H1 (cell line): ENCODE data around the gene ADAMTS4. TPM values are rescaled to one million over a fixed set of nuclear protein-coding genes. Genes with fewer than 3 reads are reported as not detected.

ENCODE experiments used
- CTCF ChIA-PET: fragments of 300-600 bp; sonication (Branson Sonifier 250); formaldehyde crosslinking; loops from one replicate; lab custom pipeline; 2021; ENCODE audit not compliant: partially characterized antibody; lab: Charles Lee
- POLR2A ChIA-PET: fragments of 300-600 bp; sonication (Branson Sonifier 250); formaldehyde crosslinking; loops from one replicate; lab custom pipeline; 2021; ENCODE audit warnings: inconsistent platforms; ENCODE audit not compliant: partially characterized antibody; lab: Charles Lee
- DNase-seq, 2 experiments: peaks; one replicate each; pipeline versions ENCODE4 v3.0.0 to v3.0.0-alpha.2; 2010 to 2022; ENCODE audit warnings: low spot score in 2 of 2, low read depth in 1 of 2, mixed read lengths in 1 of 2
- FAIRE-seq: peaks from 2 replicates; lab custom pipeline; 2011; peaks lifted over from hg19 to GRCh38; lab: Jason Lieb, UNC
- H2AFZ ChIP-seq: 2 replicates; pipeline ENCODE4 v1.8.1; 2012; ENCODE audit warnings: low read length, inconsistent platforms
- H2AK5ac ChIP-seq: 2 replicates; pipeline ENCODE4 v1.6.1; 2013; ENCODE audit warnings: low read depth, low read length
- H2BK120ac ChIP-seq: replicated peaks from 2 replicates; pipeline ENCODE3; 2013; ENCODE audit warnings: low read depth, low read length, inconsistent platforms
- H2BK12ac ChIP-seq: 2 replicates; pipeline ENCODE4 v1.6.1; 2013; ENCODE audit warnings: low read depth, low read length
- H2BK15ac ChIP-seq: 2 replicates; pipeline ENCODE4 v1.6.1; 2013; ENCODE audit warnings: low read length
- H2BK20ac ChIP-seq: 2 replicates; pipeline ENCODE4 v1.6.1; 2013; ENCODE audit warnings: low read length
- H2BK5ac ChIP-seq: 2 replicates; pipeline ENCODE4 v1.6.1; 2013; ENCODE audit warnings: low read depth, low read length
- H3K14ac ChIP-seq: 2 replicates; pipeline ENCODE4 v1.6.1; 2013; ENCODE audit warnings: inconsistent platforms; ENCODE audit not compliant: insufficient read length
- H3K18ac ChIP-seq: 2 replicates; pipeline ENCODE4 v1.6.1; 2013; ENCODE audit warnings: low read length; ENCODE audit errors: extremely low read depth
- H3K23ac ChIP-seq: 2 replicates; pipeline ENCODE4 v1.6.1; 2013; ENCODE audit warnings: inconsistent platforms; ENCODE audit not compliant: insufficient read length
- H3K23me2 ChIP-seq: 2 replicates; pipeline ENCODE4 v1.6.1; 2013; ENCODE audit warnings: low read depth, low read length
- H3K27ac ChIP-seq: 2 replicates; pipeline ENCODE4 v1.6.1; 2011; ENCODE audit warnings: low read depth, low read length, inconsistent platforms
- H3K27me3 ChIP-seq, 4 experiments: replicated peaks in 1 of 4; 1 replicate in 1 of 4; 2 replicates in 3 of 4; pipeline versions ENCODE4 v1.6.1 to v1.8.1; 2011 to 2013; ENCODE audit warnings: low read length in 3 of 4, mild to moderate bottlenecking in 3 of 4, inconsistent platforms in 2 of 4, mixed read lengths in 2 of 4, moderate library complexity in 1 of 4; ENCODE audit not compliant: control insufficient read depth in 3 of 4, insufficient read depth in 3 of 4; ENCODE audit errors: extremely low read depth in 1 of 4
- H3K36me3 ChIP-seq, 4 experiments: 2 replicates each; pipeline versions ENCODE4 v1.6.1 to v1.8.1; 2011 to 2013; ENCODE audit warnings: mild to moderate bottlenecking in 4 of 4, low read length in 3 of 4, moderate library complexity in 2 of 4, control low read depth in 1 of 4, inconsistent platforms in 1 of 4; ENCODE audit not compliant: insufficient read depth in 4 of 4, control insufficient read depth in 2 of 4
- H3K4ac ChIP-seq: replicated peaks from 2 replicates; pipeline ENCODE3; 2013; ENCODE audit warnings: low read length, low read depth, mixed read lengths, inconsistent platforms; ENCODE audit not compliant: insufficient read length
- H3K4me1 ChIP-seq, 4 experiments: replicated peaks in 1 of 4; 1 replicate in 1 of 4; 2 replicates in 3 of 4; pipeline versions ENCODE4 v1.6.1 to v1.8.1; 2011 to 2013; ENCODE audit warnings: low read length in 3 of 4, inconsistent platforms in 2 of 4, mixed read lengths in 1 of 4; ENCODE audit not compliant: insufficient read depth in 4 of 4, control insufficient read depth in 3 of 4
- H3K4me2 ChIP-seq, 2 experiments: 2 replicates each; pipeline versions ENCODE4 v1.6.1 to v1.8.1; 2011 to 2013; ENCODE audit warnings: low read depth in 2 of 2, low read length in 2 of 2, control low read depth in 1 of 2, inconsistent platforms in 1 of 2, mild to moderate bottlenecking in 1 of 2; ENCODE audit not compliant: insufficient read depth in 1 of 2
- H3K4me3 ChIP-seq, 4 experiments: fragments of 200-600, 300-600 bp in 1 of 4; sonication (generic), shearing (Covaris generic), sonication (Bioruptor Twin) in 1 of 4; 2 replicates each; pipeline versions ENCODE4 v1.5.1 to v1.8.1; 2011 to 2016; ENCODE audit warnings: low read length in 4 of 4, low read depth in 3 of 4, control low read depth in 2 of 4, inconsistent platforms in 2 of 4, mild to moderate bottlenecking in 2 of 4, mixed read lengths in 1 of 4, moderate library complexity in 1 of 4; ENCODE audit not compliant: insufficient read depth in 2 of 4; ENCODE audit errors: extremely low read depth in 1 of 4
- H3K56ac ChIP-seq: replicated peaks from 2 replicates; pipeline ENCODE3; 2013; ENCODE audit warnings: low read depth, mild to moderate bottlenecking, mixed read lengths, low read length, inconsistent platforms; ENCODE audit not compliant: insufficient read length
- H3K79me1 ChIP-seq: 2 replicates; pipeline ENCODE4 v1.6.1; 2013; ENCODE audit warnings: low read depth, low read length, control low read depth
- H3K79me2 ChIP-seq, 2 experiments: 2 replicates each; pipeline versions ENCODE4 v1.6.1 to v1.8.1; 2012 to 2013; ENCODE audit warnings: low read length in 2 of 2, mild to moderate bottlenecking in 2 of 2, inconsistent platforms in 1 of 2; ENCODE audit not compliant: insufficient read depth in 2 of 2, control insufficient read depth in 1 of 2
- H3K9ac ChIP-seq, 4 experiments: replicated peaks in 1 of 4; 1 replicate in 1 of 4; 2 replicates in 3 of 4; pipeline versions ENCODE4 v1.6.1 to v1.8.1; 2011 to 2013; ENCODE audit warnings: low read depth in 3 of 4, low read length in 3 of 4, control low read depth in 2 of 4, mild to moderate bottlenecking in 2 of 4, moderate library complexity in 2 of 4, inconsistent platforms in 1 of 4; ENCODE audit errors: extremely low read depth in 1 of 4
- H3K9me3 ChIP-seq, 2 experiments: 2 replicates each; pipeline versions ENCODE4 v1.6.1 to v1.8.1; 2012 to 2013; ENCODE audit warnings: mild to moderate bottlenecking in 2 of 2, moderate library complexity in 2 of 2, control low read depth in 1 of 2, inconsistent platforms in 1 of 2, low read depth in 1 of 2, low read length in 1 of 2, mixed read lengths in 1 of 2; ENCODE audit not compliant: insufficient read depth in 2 of 2
- H4K20me1 ChIP-seq, 2 experiments: replicated peaks in 1 of 2; 2 replicates each; pipeline versions ENCODE3 to v1.8.1; 2011 to 2013; ENCODE audit warnings: inconsistent platforms in 2 of 2, low read length in 2 of 2, mild to moderate bottlenecking in 1 of 2; ENCODE audit not compliant: insufficient read depth in 2 of 2, control insufficient read depth in 1 of 2
- H4K5ac ChIP-seq: 2 replicates; pipeline ENCODE4 v1.6.1; 2013; ENCODE audit warnings: low read length, low read depth, mixed read lengths, inconsistent platforms; ENCODE audit not compliant: insufficient read length
- H4K8ac ChIP-seq: 2 replicates; pipeline ENCODE4 v1.8.0; 2013; ENCODE audit warnings: mild to moderate bottlenecking, moderate library complexity, low read length, inconsistent platforms; ENCODE audit not compliant: insufficient read depth; ENCODE audit errors: extremely low read depth
- H4K91ac ChIP-seq: replicated peaks from 2 replicates; pipeline ENCODE3; 2013; ENCODE audit warnings: low read length, mixed read lengths, inconsistent platforms; ENCODE audit not compliant: insufficient read length
- EZH2 ChIP-seq: fragments of 200-600 bp; sonication (generic); IDR thresholded peaks from 2 replicates; pipeline ENCODE4 v1.7.1; 2012; ENCODE audit warnings: low read depth, mild to moderate bottlenecking, moderate library complexity, low read length, inconsistent platforms; ENCODE audit not compliant: severe bottlenecking
- KDM4A ChIP-seq: IDR thresholded peaks from one replicate; pipeline ENCODE4 v1.7.1; 2012; ENCODE audit warnings: low read depth, mild to moderate bottlenecking, moderate library complexity, low read length, inconsistent platforms; ENCODE audit not compliant: severe bottlenecking
- WGBS, 2 experiments: shearing (Covaris generic) in 1 of 2; methylation state at CpG; one replicate each; pipeline versions ENCODE4 v1.1.6 to v1.1.7; 2013 to 2015; ENCODE audit warnings: low lambda C conversion rate in 2 of 2, mixed read lengths in 2 of 2, inconsistent platforms in 1 of 2, low coverage in 1 of 2, missing lambda C conversion rate in 1 of 2; ENCODE audit not compliant: insufficient replicate concordance in 2 of 2, insufficient coverage in 1 of 2, insufficient read length in 1 of 2; ENCODE audit errors: extremely low coverage in 1 of 2, missing lambda C conversion rate in 1 of 2; 5-methylcytosine and 5-hydroxymethylcytosine counted together
- polyA plus RNA-seq, 7 experiments: library from polyadenylated mRNA; depleted of rRNA in 3 of 7; stranded (reverse) in 5 of 7; unstranded in 2 of 7; fragments of >200 nt in 5 of 7; fragments of 200-250 nt in 2 of 7; gene quantifications; 1 replicate in 5 of 7; 2 replicates in 1 of 7; 4 replicates in 1 of 7; pipeline versions ENCODE4 v1.2.1 to v1.2.3, GENCODE V29; 2011 to 2013; ENCODE audit warnings: missing spikeins in 2 of 7, mixed read lengths in 2 of 7
- total RNA-seq: library from RNA; stranded (reverse); fragmentation: NEBNext Ultra II Directional; extraction: Animal tissue kit (Norgen Biotek cat#: 25700); gene quantifications from 2 replicates; pipeline ENCODE4 v1.2.1, GENCODE V29; 2021

The ADAMTS4 gene
- total and polyA plus RNA-seq, 2 of the 8 experiments (the other 6 are each of a cell fraction or from before 2014, with no cell fraction given) = 4.6 to 7.2 TPM

DNA sequence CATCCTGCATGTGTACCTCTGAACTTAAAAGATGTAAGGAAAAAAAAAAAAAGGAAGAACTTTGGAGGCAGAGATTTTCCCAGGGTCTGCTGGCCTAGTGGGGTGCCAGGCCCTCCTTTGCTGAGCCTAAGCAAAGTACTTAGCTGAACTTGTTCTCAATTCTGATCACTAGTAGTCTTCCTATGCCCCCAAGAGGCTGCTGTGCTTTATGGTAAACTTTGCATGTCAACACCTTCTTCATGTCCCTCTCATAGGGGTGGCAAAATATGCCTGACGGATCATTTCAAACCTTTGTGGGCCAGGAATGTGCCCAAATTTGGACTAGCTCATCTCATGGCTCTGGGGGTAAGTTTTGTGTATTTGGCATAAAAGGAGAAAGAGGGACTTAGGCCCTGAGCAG is 41.0 kb downstream of the ADAMTS4 start:
- Histone ChIP-seq H3K4me1 (peaks cover 0 to 15% (median 4%) of the 10 kb centered on the region in 4 experiments; a peak in 4 of 7 replicates), H3K4me3 (no peak overlapping the region), H2AK5ac (no peak overlapping the region), H3K9ac (no peak overlapping the region), H2BK5ac (no peak overlapping the region), H2BK12ac (no peak overlapping the region), H4K5ac (no peak overlapping the region), H4K20me1 (no peaks in the 10 kb centered on the region), H4K91ac (no peak overlapping the region), H3K23me2 (peaks cover 12% of the 10 kb centered on the region), H3K36me3 (peaks cover 2 to 12% (median 6%) of the 10 kb centered on the region in 4 experiments; a peak in 5 of 8 replicates), H3K18ac (no peak overlapping the region), H2BK20ac (no peak overlapping the region), H4K8ac (no peak overlapping the region), H2AFZ (no peak overlapping the region), H2BK15ac (no peak overlapping the region), H3K9me3 (no peaks in the 10 kb centered on the region), H3K4ac (no peak overlapping the region), H3K79me1 (no peaks in the 10 kb centered on the region; the same call in 1 of the 2 replicates), H3K23ac (no peak overlapping the region), H2BK120ac (no peak overlapping the region), H3K56ac (no peak overlapping the region), H3K14ac (no peak overlapping the region), H3K27ac (no peak overlapping the region), H3K79me2 (no peaks in the 10 kb centered on the region; a peak in 1 of 4 replicates), H3K27me3 (no peaks in the 10 kb centered on the region), H3K4me2 (no peak overlapping the region)
- DNase-seq = no peak
- no peak for FAIRE-seq
- ChIA-PET POLR2A (interaction anchor here (1.1 to 13.6 kb wide), 6 partner anchors 10 to 113 kb away, joined by 3 to 130 read pairs (median 6); partner anchors contain the start of genes ADAMTS4, DEDD, PPOX and USF1), CTCF (interaction anchor here (0.9 to 6.8 kb wide), 5 partner anchors 6 to 60 kb away, joined by 3 to 32 read pairs (median 5); partner anchors contain the start of gene PPOX)
- WGBS, 2 experiments = 83% methylated on average over 1 of the region's 1 CpG; no CpG with 5 or more reads in 1 of the 2 experiments
- TF ChIP-seq KDM4A = no peak
- TF ChIP-seq EZH2 = no peak
